Stimulated activated naive B cell treated with anti-CD40 and anti-IgM and Interleukin-4, amounts not matched to agents 10 μg/mL and 1 μg/mL and 100 μg/mL, for 72 hours (primary cell): ENCODE data around the gene TSHB.

Source experiments
- ATAC-seq, 2 donors: fragments of 150-1000 bp; cut with Tn5 transposase; replicated peaks; 2 replicates each; pipeline ENCODE4 v1.10.0; 2021; ENCODE audit warnings: moderate library complexity in 1 of 2
- DNase-seq: peaks from one replicate; pipeline ENCODE4 v3.0.0; 2021
- H3K27ac Mint-ChIP-seq: one replicate; pipeline ENCODE4 v1.8.0; 2022; ENCODE audit warnings: mild to moderate bottlenecking, mixed read lengths
- H3K27me3 Mint-ChIP-seq, 2 donors: one replicate each; pipeline ENCODE4 v1.8.0; 2022; ENCODE audit warnings: mixed read lengths in 2 of 2
- H3K36me3 Mint-ChIP-seq, 2 donors: one replicate each; pipeline ENCODE4 v1.8.0; 2022; ENCODE audit warnings: mixed read lengths in 2 of 2, mild to moderate bottlenecking in 1 of 2
- H3K4me1 Mint-ChIP-seq, 2 donors: one replicate each; pipeline ENCODE4 v1.8.0; 2022; ENCODE audit warnings: mixed read lengths in 2 of 2, mild to moderate bottlenecking in 1 of 2
- H3K4me3 Mint-ChIP-seq, 2 donors: one replicate each; pipeline ENCODE4 v1.8.0; 2022; ENCODE audit warnings: mild to moderate bottlenecking in 2 of 2, mixed read lengths in 2 of 2, moderate library complexity in 1 of 2
- H3K9me3 Mint-ChIP-seq, 2 donors: one replicate each; pipeline ENCODE4 v1.8.0; 2022; ENCODE audit warnings: mixed read lengths in 2 of 2, mild to moderate bottlenecking in 1 of 2

Gene TSHB

GRCh38 chr1:115068826-115069585, 39.4 kb downstream of the TSHB start:
- DNase-seq (no peak), ATAC-seq (no peak)
- peak overlapping the region; percentile 31 for H3K27ac Mint-ChIP-seq
- H3K9me3 Mint-ChIP-seq, result no peaks in the 10 kb centered on the region
- peaks cover 0 to 4% of the 10 kb centered on the region in 2 donors for H3K27me3 Mint-ChIP-seq
- no peak overlapping the region for H3K4me3 Mint-ChIP-seq
- peaks cover 0 to 8% of the 10 kb centered on the region in 2 donors for H3K4me1 Mint-ChIP-seq
- H3K36me3 Mint-ChIP-seq, result no peaks in the 10 kb centered on the region

- DNase-seq, result no peak
- Mint-ChIP-seq H3K36me3 (no peaks in the 10 kb centered on the region), H3K9me3 (no peaks in the 10 kb centered on the region), H3K4me3 (no peak overlapping the region), H3K27me3 (peaks cover 4 to 10% of the 10 kb centered on the region in 2 donors), H3K4me1 (peaks cover 0 to 8% of the 10 kb centered on the region in 2 donors), H3K27ac (no peak overlapping the region)
- ATAC-seq, result no peak
Observed at GRCh38 chr1:115069659-115070308, 40.2 kb downstream of the TSHB start.

DNA sequence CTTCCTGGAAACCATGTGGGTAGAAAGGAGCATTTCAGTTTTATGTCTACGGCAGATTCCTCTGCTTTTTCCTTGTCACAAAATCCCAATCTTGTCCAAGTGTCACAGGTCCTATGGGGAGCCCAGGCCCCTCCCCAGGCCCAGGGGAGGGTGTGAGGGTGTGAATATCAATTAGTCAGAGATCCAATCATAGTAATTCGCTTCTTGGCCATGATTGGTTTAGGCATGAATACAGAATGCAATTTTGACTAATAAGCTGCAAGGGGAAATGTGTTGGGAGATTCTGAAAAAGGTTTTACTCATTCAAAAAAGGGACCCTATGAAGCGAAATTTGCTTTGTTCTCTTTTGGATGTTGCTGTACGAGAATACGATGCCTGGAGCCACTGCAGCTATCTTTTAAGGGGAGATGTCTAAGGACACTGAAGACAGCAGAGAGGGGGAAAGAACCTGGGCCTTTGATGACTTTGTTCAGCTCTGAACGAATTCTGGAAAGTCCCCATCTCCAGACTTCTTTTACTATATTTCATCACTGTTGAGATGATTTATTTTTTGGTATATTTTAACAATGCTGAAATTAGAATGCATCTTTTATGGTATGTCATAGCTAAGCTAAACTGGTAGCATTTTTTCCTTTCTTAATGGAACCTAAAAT, 41.5 kb downstream of the TSHB start:
- Mint-ChIP-seq H3K27me3 (peaks cover 12 to 24% of the 10 kb centered on the region in 2 donors), H3K4me1 (peaks cover 0 to 8% of the 10 kb centered on the region in 2 donors), H3K9me3 (no peaks in the 10 kb centered on the region), H3K27ac (no peak overlapping the region), H3K4me3 (no peak overlapping the region), H3K36me3 (no peaks in the 10 kb centered on the region)
- ATAC-seq (no peak), DNase-seq (no peak)

- Mint-ChIP-seq H3K4me3 (no peak overlapping the region), H3K27me3 (peaks cover 14 to 26% of the 10 kb centered on the region in 2 donors), H3K9me3 (no peaks in the 10 kb centered on the region), H3K36me3 (no peaks in the 10 kb centered on the region), H3K4me1 (peaks cover 0 to 8% of the 10 kb centered on the region in 2 donors), H3K27ac (peak overlapping the region; percentile 79)
- peak; percentile 56 to 72 for ATAC-seq
- no peak for DNase-seq
Observed at GRCh38 chr1:115073298-115074087, 43.9 kb downstream of the TSHB start.

DNA sequence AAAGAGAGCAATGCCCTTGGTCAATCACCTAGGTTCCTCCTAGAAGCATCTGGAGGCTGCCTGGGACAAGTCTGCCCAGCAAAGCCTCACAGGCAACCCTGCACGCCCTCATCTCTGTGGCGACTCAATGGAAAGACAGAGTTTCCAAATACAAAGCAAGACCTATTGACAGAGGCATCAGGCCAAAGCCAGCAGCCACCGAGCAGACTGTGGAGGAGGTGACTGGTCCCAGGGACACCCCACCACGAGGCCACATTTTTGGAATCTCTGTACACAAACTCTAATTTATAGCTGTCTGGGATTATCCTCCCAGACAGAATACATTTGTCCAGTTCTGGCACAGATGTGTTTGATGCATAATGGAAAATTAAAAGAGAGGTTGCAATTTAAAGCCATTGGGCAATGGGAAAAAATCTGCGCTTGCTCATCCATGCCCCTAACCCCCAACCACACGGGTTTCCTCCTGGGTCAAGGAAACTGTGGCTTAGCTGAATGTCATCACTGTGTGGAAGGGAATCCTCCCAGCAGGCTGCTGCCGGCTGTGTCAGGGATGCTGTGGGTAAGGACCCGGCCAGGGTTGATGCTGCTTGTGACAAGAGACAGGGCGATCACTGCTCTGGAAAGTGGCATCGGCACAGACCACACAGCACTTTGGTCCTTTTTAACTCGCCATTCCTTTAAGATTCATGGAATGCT, 45.4 kb downstream of the TSHB start:
- DNase-seq, result no peak
- Mint-ChIP-seq H3K4me3 (no peak overlapping the region), H3K36me3 (no peaks in the 10 kb centered on the region), H3K27me3 (peaks cover 14 to 26% of the 10 kb centered on the region in 2 donors), H3K27ac (no peak overlapping the region), H3K9me3 (no peaks in the 10 kb centered on the region), H3K4me1 (peaks cover 0 to 8% of the 10 kb centered on the region in 2 donors)
- no peak for ATAC-seq

DNA sequence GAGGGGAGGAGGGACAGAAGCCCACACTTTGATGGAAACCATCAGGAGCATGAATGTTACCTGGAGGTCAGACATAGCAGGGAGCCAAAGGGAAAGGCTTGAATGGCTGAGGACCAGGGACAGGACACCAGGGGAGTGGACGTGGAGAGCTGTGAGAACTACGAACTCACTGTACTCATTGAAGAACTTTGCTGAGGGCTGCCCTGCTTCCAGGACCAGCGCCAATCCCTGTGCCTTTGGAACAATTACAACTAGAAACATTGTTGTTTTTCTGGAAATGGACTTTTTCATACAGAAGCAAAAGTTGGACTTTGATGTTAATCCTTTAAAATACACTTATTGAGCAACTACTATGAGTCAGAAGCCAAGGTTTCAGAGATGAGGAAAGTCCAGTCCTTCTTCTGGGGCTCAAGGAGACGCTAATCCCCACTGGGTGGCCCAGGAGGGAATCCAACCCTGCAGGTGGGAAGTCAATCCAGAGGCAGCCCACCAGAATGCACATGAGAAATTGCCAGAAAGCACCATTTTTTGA, 46.8 kb downstream of the TSHB start:
- H3K27ac Mint-ChIP-seq, result no peak overlapping the region
- no peak for DNase-seq

DNA sequence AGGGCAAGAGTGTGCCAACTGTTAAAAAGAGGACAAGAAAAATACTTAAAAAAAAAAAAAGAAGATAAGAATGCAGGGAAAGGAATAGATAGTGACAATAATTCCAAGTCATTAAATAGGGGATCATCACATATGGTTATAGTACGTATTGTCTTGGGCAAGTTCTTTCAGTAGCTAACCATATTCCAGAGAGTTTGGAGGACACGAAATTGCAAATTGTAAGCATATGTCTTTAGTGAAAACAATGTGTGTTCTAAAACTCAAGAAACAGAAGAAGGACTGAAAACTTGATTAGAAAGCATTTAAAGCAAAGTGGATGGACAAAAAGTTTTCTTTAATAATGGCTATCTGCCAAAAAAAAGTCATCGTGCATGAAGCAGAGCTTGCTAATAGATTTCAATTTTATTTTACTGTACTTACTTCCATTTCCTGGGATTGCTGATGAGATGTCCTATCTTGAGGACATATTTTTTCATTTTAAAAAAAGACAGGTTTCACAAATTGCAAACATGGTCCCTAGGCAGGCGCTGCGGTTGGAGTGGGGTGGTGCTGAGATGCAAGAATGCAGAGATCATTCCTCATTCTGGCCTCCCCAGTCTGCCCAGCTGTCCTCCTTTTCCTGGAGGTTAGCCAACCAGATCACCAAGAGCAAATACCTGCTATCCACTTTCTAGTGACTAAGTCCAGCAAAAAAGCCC, 47.8 kb downstream of the TSHB start:
- DNase-seq (no peak), ATAC-seq (no peak)
- Mint-ChIP-seq H3K4me1 (peaks cover 0 to 6% of the 10 kb centered on the region in 2 donors), H3K4me3 (no peak overlapping the region), H3K27me3 (peaks cover 14 to 26% of the 10 kb centered on the region in 2 donors), H3K36me3 (no peaks in the 10 kb centered on the region), H3K9me3 (no peaks in the 10 kb centered on the region), H3K27ac (no peak overlapping the region)

More for the DNA sequence above, 46.8 kb downstream of the TSHB start:
- Mint-ChIP-seq H3K36me3 (no peaks in the 10 kb centered on the region), H3K27me3 (peaks cover 14 to 26% of the 10 kb centered on the region in 2 donors), H3K9me3 (no peaks in the 10 kb centered on the region), H3K4me1 (peaks cover 0 to 7% of the 10 kb centered on the region in 2 donors), H3K4me3 (no peak overlapping the region)
- no peak for ATAC-seq

DNA sequence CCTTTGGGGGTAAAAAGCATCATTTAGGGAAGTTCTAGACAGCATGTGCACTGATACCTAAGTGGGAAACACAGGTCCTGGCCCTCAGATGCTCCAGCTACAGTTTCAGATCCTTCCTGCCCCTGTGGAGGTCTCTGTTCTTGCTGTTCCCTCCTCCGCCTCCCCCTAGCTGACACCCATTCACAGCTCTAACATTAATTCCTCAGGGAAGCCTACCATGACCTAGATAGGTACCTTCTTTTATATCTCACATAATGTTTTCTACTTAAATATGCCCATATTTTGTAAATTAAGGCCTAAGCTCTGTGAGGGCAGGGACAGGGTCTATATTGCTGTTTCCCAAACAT, 48.3 kb downstream of the TSHB start:
- H3K27ac Mint-ChIP-seq, result no peak overlapping the region
- H3K27me3 Mint-ChIP-seq, result peaks cover 14 to 26% of the 10 kb centered on the region in 2 donors

DNA sequence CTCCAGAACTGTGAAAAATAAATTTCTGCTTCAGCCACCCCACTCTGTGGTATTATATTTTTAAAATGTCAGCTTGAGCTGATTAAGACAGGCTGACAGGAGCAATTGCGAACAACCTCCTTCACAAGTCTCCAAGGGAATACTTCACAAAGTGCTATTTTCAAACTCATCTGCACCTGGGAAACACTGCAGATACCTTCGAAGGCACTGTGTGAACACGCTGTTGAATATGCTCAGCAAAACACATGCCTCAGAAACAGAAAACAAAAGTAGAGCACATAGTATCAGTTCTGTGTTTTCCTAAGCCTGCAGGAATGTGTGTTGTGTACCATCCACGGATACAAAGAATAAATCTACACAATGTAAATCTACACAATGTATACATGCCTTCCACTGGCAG, 49.1 kb downstream of the TSHB start:
- H3K9me3 Mint-ChIP-seq, result no peaks in the 10 kb centered on the region
- no peak for DNase-seq
- no peaks in the 10 kb centered on the region for H3K4me1 Mint-ChIP-seq
- H3K27ac Mint-ChIP-seq, result no peak overlapping the region
- H3K36me3 Mint-ChIP-seq, result no peaks in the 10 kb centered on the region
- H3K4me3 Mint-ChIP-seq, result no peak overlapping the region
- no peak for ATAC-seq
- peaks cover 21 to 25% of the 10 kb centered on the region in 2 donors for H3K27me3 Mint-ChIP-seq

More for the DNA sequence above, 48.3 kb downstream of the TSHB start:
- no peak overlapping the region for H3K4me3 Mint-ChIP-seq
- H3K36me3 Mint-ChIP-seq, result no peaks in the 10 kb centered on the region
- H3K4me1 Mint-ChIP-seq, result peaks cover 0 to 4% of the 10 kb centered on the region in 2 donors
- ATAC-seq (no peak), DNase-seq (no peak)
- no peaks in the 10 kb centered on the region for H3K9me3 Mint-ChIP-seq

DNA sequence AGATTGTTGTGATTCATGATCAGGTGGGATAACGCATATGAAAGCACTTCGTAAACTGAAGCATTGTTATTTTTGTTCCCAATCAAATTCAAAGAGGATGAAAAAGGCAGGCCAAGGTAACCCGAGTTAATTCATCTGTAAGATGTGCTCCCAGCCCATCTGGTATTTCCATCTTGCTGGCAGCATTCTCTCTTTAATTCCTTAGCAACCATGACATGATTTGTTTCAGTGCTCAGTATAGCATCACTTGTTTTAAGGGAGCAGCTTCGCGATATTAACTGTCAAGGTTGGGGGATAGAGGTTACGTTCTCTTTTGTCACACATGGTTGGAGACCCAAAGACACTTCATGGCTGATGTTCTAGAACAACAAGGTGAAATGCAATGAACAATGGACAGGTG, 53.3 kb downstream of the TSHB start:
- ATAC-seq (no peak), DNase-seq (no peak)
- Mint-ChIP-seq H3K4me1 (no peaks in the 10 kb centered on the region), H3K27me3 (peaks cover 5 to 14% of the 10 kb centered on the region in 2 donors), H3K27ac (no peak overlapping the region), H3K9me3 (no peaks in the 10 kb centered on the region), H3K4me3 (no peak overlapping the region), H3K36me3 (no peaks in the 10 kb centered on the region)
